Camera-type eye (tissue), 1 donor: Measurements from ENCODE around the gene STRIP1. TPM values are rescaled to one million over a fixed set of nuclear protein-coding genes. Genes with fewer than 3 reads are reported as not detected.

Experiments
- total RNA-seq: library from RNA; depleted of rRNA; stranded (reverse); fragments of >200 nt; gene quantifications from one replicate; pipeline ENCODE4 v1.2.3, GENCODE V29; 2014

STRIP1 gene, protein sequence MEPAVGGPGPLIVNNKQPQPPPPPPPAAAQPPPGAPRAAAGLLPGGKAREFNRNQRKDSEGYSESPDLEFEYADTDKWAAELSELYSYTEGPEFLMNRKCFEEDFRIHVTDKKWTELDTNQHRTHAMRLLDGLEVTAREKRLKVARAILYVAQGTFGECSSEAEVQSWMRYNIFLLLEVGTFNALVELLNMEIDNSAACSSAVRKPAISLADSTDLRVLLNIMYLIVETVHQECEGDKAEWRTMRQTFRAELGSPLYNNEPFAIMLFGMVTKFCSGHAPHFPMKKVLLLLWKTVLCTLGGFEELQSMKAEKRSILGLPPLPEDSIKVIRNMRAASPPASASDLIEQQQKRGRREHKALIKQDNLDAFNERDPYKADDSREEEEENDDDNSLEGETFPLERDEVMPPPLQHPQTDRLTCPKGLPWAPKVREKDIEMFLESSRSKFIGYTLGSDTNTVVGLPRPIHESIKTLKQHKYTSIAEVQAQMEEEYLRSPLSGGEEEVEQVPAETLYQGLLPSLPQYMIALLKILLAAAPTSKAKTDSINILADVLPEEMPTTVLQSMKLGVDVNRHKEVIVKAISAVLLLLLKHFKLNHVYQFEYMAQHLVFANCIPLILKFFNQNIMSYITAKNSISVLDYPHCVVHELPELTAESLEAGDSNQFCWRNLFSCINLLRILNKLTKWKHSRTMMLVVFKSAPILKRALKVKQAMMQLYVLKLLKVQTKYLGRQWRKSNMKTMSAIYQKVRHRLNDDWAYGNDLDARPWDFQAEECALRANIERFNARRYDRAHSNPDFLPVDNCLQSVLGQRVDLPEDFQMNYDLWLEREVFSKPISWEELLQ
- total RNA-seq: 86.5 TPM

DNA sequence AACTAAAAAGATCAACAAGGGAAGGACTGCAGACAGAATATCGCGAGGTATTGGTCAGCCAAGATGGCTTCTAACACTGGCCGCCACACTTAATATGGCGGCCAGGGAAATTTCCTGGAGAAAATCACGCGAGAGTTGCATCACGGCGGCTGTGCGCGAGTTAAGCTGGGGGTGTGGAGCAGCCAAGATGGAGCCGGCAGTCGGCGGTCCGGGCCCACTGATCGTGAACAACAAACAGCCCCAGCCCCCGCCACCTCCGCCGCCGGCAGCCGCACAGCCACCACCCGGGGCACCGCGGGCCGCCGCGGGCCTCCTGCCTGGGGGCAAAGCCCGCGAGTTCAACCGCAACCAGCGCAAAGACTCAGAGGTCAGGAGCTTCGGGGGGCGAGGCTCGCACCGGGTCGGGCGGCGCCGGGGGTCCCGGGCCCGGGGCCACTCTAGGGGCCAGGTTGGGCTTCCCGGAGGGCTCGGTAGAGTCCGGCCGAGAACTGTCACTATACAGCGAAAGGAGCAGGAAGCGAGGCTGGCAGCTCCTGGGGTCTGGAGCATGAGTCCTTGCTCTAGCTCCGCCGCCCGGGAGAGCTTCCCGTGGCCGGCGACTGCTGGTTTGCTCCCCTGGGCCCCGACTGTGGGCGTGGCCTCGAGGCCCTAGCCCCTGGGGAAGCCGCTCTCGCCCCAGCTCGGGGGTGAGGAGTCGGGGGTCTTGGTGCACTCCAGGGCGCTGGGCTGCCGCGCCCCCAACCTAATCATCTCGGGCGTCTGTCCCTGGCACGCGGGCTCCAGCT lies at the start of gene STRIP1:
STRIP1 (plus strand) TSS at position 174 of the 785 bp plus-strand sequence; CDS start at position 188, 14 bp downstream.

DNA sequence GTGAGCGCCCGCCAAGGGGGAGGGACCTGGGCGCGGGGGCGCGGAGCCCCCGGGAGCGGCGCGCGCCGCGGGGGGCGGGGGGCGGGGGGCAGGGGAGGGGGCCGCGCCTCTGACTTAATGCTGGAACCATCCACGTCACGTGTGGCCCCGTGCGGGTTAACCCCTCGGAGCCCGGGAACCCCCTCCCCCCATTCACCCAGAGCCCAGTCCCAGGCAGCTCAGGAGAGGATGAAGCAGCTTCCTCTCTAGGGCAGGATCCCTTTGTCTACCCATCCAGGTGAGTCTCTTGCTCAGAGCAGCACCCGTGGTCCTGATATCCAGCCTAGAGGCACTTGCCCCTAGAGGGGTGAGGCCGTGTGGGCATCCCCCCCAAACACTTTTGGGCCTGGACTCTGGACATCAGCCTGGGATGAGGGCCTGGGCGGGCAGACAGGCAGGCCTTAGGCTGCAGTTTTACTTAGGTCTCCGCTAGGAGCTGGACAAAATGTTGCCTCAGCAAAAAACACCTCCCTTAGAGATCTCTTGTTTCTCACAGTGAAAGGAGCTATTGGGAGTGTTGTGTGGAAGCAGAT lies 36.3 kb downstream of the STRIP1 start, which contains the start of gene ALX3:
ALX3 (minus strand) TSS at position 2 of the 572 bp plus-strand sequence. CDS start 60 bp downstream, outside the sequence.

Other genes with a start within 250 kb of the STRIP1 start
- gene CSF1, start 123.8 kb upstream of the STRIP1 start, total RNA-seq: 13.6 TPM
- gene AHCYL1, start 49.9 kb upstream of the STRIP1 start, total RNA-seq: 66.0 TPM
- gene ALX3, start 36.0 kb downstream of the STRIP1 start, total RNA-seq: 2.5 TPM
- gene UBL4B, start 77.8 kb downstream of the STRIP1 start, total RNA-seq: 1.3 TPM
- gene SLC6A17, start 115.9 kb downstream of the STRIP1 start, total RNA-seq: 60.0 TPM
- gene KCNC4, start 175.7 kb downstream of the STRIP1 start, total RNA-seq: 15.0 TPM